GM12872 (cell line): ENCODE measurements around the gene SYT7.

Source experiments
- TF ChIP-seq, protein P1 (sequence below): IDR thresholded peaks from 3 replicates; pipeline ENCODE4 v1.5.1; 2011; ENCODE audit warnings: low read depth, mild to moderate bottlenecking, low read length, moderate library complexity; ENCODE audit not compliant: insufficient read depth

Gene SYT7

DNA sequence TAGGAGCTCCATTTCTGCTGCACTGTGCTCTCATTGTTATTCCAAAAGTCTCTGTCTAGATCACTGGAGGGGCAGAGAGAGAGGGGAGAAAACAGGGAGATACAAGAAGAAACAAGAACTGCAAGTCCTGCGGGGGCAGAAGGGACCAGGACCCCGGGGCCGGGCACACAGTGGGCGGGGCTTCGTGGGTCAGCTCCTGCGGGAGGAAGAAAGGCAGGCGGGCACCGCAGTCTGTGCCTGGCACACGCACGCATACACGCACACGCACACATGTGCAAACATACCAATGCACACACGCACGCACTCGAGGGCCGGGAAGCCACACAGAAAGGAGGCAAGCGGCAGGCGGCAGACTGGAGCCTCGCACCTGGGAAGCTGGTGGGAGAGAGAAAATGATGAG is 33.6 kb downstream of the SYT7 start:
- TF ChIP-seq, protein P1, sequence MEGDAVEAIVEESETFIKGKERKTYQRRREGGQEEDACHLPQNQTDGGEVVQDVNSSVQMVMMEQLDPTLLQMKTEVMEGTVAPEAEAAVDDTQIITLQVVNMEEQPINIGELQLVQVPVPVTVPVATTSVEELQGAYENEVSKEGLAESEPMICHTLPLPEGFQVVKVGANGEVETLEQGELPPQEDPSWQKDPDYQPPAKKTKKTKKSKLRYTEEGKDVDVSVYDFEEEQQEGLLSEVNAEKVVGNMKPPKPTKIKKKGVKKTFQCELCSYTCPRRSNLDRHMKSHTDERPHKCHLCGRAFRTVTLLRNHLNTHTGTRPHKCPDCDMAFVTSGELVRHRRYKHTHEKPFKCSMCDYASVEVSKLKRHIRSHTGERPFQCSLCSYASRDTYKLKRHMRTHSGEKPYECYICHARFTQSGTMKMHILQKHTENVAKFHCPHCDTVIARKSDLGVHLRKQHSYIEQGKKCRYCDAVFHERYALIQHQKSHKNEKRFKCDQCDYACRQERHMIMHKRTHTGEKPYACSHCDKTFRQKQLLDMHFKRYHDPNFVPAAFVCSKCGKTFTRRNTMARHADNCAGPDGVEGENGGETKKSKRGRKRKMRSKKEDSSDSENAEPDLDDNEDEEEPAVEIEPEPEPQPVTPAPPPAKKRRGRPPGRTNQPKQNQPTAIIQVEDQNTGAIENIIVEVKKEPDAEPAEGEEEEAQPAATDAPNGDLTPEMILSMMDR = no peak

DNA sequence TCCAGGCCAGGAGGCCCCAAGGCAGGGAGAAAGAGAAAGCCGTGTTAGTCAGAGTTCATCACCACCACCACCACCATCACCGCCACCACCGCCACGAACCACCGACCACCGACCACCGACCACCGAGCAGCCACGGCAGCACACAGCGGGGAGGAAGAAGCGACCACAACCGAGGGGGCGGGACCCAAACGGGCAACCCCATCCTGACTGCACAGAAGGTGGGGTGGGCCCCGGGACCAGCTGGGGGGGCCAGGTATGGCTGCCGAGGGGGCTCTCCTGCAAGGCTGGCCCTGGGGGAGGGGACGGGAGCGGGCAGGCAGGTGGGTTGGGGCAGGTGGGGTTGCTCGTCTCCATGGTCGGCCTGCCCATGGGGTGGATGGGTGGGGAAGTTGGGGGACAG is 34.2 kb downstream of the SYT7 start:
- TF ChIP-seq, protein P1 = no peak

DNA sequence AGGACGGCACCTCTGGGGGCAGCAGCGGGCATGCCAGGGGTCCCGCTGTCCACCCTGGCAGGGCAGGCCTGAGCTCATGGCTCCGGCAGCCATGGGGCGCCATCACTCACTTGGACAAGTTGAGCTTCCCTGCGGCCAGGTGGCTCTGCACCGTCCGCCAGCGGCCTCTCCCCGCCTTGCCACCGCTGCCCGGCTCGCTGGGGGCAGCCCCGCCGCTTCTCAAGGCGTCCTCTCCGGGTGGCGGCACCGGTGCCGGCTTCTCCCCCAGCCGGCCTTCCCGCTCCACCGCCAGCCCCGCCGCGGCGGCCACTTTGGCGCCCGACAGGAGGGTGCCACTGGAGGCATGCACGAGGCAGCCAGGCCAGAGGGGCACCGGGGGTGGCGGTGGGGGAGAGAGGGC is 35.0 kb downstream of the SYT7 start:
- TF ChIP-seq, protein P1 = no peak

DNA sequence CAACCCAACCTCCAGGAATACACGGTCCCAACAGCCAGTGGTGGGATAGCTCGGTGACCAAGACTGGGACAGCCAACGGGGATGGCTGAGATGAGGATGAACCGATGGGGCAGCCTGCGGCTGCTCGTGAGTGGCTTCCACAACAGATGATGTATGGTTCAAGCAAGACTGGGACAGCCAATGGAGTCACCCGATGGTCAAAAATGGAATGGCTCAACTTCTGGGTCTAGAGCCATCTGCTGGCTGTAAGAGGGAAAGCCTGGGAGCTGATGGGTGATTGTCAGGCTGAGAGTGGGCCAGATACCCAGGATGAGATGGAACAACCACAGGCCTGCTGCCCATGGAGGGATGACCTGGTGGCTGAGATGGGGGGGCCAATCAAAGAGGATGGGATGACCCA is 35.5 kb downstream of the SYT7 start:
- TF ChIP-seq, protein P1 = peak; percentile 62

DNA sequence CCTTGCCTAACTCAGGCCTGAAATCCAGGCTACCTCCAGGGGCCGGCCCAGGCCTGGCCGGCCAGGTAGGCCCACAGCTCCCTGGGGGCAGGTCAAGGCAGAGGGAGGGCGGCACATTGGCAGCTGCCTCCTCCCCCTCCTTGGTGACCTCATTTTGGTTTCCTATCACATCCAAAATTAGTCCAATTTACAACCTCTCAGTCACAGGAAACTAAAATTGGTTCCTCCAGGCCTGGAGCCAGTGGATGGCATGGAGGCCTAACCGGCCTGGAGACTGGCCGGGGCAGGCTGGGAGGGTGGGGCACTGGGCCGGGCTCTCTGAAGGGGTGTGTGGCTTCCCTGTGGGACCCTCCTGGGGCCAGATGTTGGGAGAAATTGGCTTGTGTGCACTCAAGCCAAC is 36.4 kb downstream of the SYT7 start:
- TF ChIP-seq, protein P1 = no peak

DNA sequence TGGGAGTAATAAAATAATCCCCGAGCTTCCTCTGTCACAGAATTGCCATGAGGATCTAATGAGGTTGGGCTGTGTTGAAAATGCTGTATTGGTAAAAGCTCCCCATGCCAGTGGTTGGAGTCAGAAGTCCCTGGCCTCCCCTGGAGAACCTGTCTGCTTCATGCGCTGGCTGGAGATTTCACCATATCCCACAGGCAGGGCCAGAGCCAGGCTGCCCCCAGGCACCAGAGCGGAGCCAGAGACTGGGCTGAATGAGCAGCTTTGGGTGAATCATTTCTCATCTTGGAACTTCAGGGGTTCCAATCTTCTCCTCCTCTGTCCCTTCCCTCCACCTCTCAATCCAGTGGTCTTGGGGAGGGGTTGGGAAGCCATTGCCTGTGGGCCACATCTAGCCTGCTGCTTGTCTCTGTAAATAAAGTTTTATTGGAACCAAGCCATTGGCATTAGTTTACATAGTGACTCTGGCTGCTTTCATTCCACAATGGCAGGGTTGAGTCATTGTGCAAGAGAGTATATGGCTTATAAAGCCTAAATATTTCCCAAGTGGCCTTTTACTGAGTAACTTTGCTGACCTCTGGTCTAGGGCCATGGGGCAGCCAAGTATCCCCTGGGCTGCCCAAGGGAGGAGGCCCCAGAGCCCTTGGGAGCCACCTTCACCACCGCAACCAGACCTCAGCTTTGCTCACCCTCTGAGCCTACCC is 37.1 kb downstream of the SYT7 start:
- TF ChIP-seq, protein P1 = no peak

DNA sequence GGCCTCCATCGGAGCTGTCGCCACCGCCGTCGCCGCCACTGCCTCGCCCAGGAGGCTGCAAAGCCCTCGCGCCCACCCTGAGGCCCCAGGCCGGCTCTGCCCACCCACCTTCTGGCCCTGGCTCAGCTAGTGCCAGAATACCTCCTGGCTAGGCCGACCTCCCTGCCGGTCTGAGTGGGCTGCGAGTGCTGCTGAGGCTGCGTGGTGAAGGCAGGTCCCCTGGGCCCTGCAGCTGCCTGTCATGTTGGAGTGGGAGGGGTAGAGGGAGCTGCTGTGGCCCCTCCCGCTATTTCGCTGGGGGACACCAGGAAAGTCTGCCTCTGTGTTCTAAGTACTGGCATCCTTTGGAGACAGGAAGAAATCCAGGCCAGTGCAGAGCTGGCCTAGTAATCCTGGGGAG is 38.2 kb downstream of the SYT7 start:
- TF ChIP-seq, protein P1 = no peak
